Heart left ventricle (tissue), 13 donors: Measurements from ENCODE around the gene ZNF821.

ENCODE experiments used
- POLR2A ChIP-seq, 2 donors: fragments of 450-650 bp; IDR thresholded peaks; one replicate each; pipeline ENCODE4 v1.6.1; 2017; ENCODE audit warnings: antibody characterized with exemption in 2 of 2, mild to moderate bottlenecking in 2 of 2, moderate library complexity in 2 of 2
- TF ChIP-seq, protein P1 (sequence below), 12 donors: fragments of 200-600 bp; sonication (generic) in 4 of 12; IDR thresholded peaks; one replicate each; pipeline versions ENCODE4 v1.5.0 to v1.8.0; 2018 to 2022; ENCODE audit warnings: antibody characterized with exemption in 12 of 12, mild to moderate bottlenecking in 5 of 12
- donor health status: ischemic (EF 13 %, LVEDD 7.1; RV severe dilation, severe dysfunction).
- donor health status: DM: no; HTN: yes; CAD: no.
- donor health status: DM: no; HTN: no; CAD: no.
- donor health status: ischemic (EF 25% LVEDD 6.9; RV normal size, moderate dysfunction).
- donor health status: ischemic (EF 25% LVEDD 5.7; RV mildly dilated, moderate dysfunction).
- donor health status: ischemic (EF 35%, LVEDD 5.7; RV mildly dilated, moderate dysfunction).
- donor health status: nonischemic (EF 11% LVEDD 7.7; RV severe dilation, severe dysfunction).
- donor health status: DM: yes; HTN: yes; CAD: no.
- donor health status: PGD.
- donor health status: ischemic (EF 29% LVEDD 5.4; RV normal size, mild dysfunction).
- donor health status: nonischemic (EF 23%, LVEDD 6.1; RV moderate dilation, normal function).

DNA sequence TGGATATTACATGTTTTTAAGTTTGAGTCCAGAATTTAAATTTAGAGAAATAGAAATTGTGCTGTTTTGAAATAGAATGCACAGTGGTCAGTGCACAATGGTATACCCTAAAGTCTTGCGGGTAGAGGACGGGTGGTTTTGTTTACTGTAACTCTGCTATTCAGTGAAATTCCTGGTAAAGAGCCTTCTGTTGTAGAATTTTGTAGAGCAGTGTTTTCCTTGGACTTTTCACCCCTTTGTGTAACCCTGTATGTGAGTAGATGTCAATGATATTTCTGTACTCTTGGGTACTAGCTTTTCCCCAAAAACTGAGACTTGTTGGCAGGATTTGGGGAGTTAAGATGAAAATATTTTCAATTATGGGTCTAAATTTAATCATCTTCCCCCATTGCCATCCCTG lies 30.8 kb upstream of the ZNF821 start:
- TF ChIP-seq POLR2A (IDR thresholded peaks at IDR 0.05): no peak
- TF ChIP-seq, protein P1, sequence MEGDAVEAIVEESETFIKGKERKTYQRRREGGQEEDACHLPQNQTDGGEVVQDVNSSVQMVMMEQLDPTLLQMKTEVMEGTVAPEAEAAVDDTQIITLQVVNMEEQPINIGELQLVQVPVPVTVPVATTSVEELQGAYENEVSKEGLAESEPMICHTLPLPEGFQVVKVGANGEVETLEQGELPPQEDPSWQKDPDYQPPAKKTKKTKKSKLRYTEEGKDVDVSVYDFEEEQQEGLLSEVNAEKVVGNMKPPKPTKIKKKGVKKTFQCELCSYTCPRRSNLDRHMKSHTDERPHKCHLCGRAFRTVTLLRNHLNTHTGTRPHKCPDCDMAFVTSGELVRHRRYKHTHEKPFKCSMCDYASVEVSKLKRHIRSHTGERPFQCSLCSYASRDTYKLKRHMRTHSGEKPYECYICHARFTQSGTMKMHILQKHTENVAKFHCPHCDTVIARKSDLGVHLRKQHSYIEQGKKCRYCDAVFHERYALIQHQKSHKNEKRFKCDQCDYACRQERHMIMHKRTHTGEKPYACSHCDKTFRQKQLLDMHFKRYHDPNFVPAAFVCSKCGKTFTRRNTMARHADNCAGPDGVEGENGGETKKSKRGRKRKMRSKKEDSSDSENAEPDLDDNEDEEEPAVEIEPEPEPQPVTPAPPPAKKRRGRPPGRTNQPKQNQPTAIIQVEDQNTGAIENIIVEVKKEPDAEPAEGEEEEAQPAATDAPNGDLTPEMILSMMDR (IDR thresholded peaks at IDR 0.05): no peak
